HCT116 (cell line): Measurements from ENCODE around the gene CCDC137. TPM values are rescaled to one million over a fixed set of nuclear protein-coding genes. Genes with fewer than 3 reads are reported as not detected.

ENCODE experiments used
- ATAC-seq: fragments of 200-7000 bp; cut with Tn5 transposase; 2 replicates; pipeline ENCODE4 v1.9.1; 2020; ENCODE audit warnings: mild to moderate bottlenecking, moderate library complexity
- BruUV-seq: library from RNA; stranded (reverse); fragments of 400-500 nt; replicated peaks from 2 replicates; lab custom pipeline; 2021; lab: Mats Ljungman, UMichigan
- CTCF ChIA-PET: fragments of 300-600 bp; sonication (Branson Sonifier 250); formaldehyde crosslinking; loops from one replicate; lab custom pipeline; 2021; ENCODE audit warnings: antibody characterized with exemption; lab: Charles Lee
- POLR2A ChIA-PET: fragments of 300-600, 350-600 bp; sonication (Branson Sonifier 250); formaldehyde crosslinking; loops from one replicate; lab custom pipeline; 2021; ENCODE audit warnings: antibody characterized with exemption; lab: Charles Lee
- RAD21 ChIA-PET, 2 experiments: fragments of 300-600 bp; sonication (Branson Sonifier 250); formaldehyde crosslinking; loops; one replicate each; lab custom pipeline; 2023; ENCODE audit warnings: low total read pairs in 2 of 2; ENCODE audit not compliant: uncharacterized antibody in 2 of 2, unreplicated experiment in 2 of 2, low non-redundant PET in 1 of 2; lab: Charles Lee
- DNase-seq: peaks from one replicate; pipeline ENCODE4 v3.0.0-alpha.2; 2010; ENCODE audit warnings: low read depth, low spot score
- H2AFZ ChIP-seq: fragments of 200-600 bp; shearing (Covaris generic), sonication (generic); 2 replicates; pipeline ENCODE4 v1.6.1; 2017; ENCODE audit warnings: low read depth, mixed run types, mixed read lengths, antibody characterized with exemption, low read length; ENCODE audit not compliant: poor library complexity, severe bottlenecking
- H3K27ac ChIP-seq: 2 replicates; pipeline ENCODE4 v1.5.1; 2012; ENCODE audit warnings: low read depth, low read length
- H3K27me3 ChIP-seq: fragments of 200-600 bp; sonication (generic); 2 replicates; pipeline ENCODE4 v1.6.1; 2016; ENCODE audit warnings: mixed run types, low read length, mixed read lengths; ENCODE audit not compliant: insufficient read depth
- H3K36me3 ChIP-seq, 2 experiments: fragments of 200-500 bp in 1 of 2; fragments of 200-600 bp in 1 of 2; sonication (Bioruptor generic) in 1 of 2; sonication (generic) in 1 of 2; 2 replicates each; pipeline versions ENCODE4 v1.5.1 to v1.6.1; 2014 to 2016; ENCODE audit warnings: low read length in 2 of 2, inconsistent platforms in 1 of 2, mixed read lengths in 1 of 2, mixed run types in 1 of 2; ENCODE audit not compliant: insufficient read depth in 2 of 2, control insufficient read depth in 1 of 2
- H3K4me1 ChIP-seq, 2 experiments: fragments of 200-600 bp in 1 of 2; sonication (generic) in 1 of 2; 2 replicates each; pipeline versions ENCODE4 v1.5.1 to v1.6.1; 2012 to 2017; ENCODE audit warnings: low read length in 2 of 2, inconsistent platforms in 1 of 2, mild to moderate bottlenecking in 1 of 2, mixed read lengths in 1 of 2, mixed run types in 1 of 2, moderate library complexity in 1 of 2; ENCODE audit not compliant: insufficient read depth in 2 of 2, control insufficient read depth in 1 of 2
- H3K4me2 ChIP-seq: fragments of 200-600 bp; sonication (generic); 2 replicates; pipeline ENCODE4 v1.6.1; 2017; ENCODE audit warnings: mixed run types, low read length, mixed read lengths
- H3K4me3 ChIP-seq, 2 experiments: fragments of 200-600 bp in 1 of 2; sonication (generic) in 1 of 2; replicated peaks in 1 of 2; 2 replicates each; pipeline ENCODE4 v1.5.1; 2011 to 2016; ENCODE audit warnings: low read length in 2 of 2, control low read depth in 1 of 2, low read depth in 1 of 2, mild to moderate bottlenecking in 1 of 2, mixed read lengths in 1 of 2, mixed run types in 1 of 2
- H3K79me2 ChIP-seq: fragments of 200-600 bp; sonication (generic); 2 replicates; pipeline ENCODE4 v1.6.1; 2017; ENCODE audit warnings: mild to moderate bottlenecking, mixed run types, low read length, moderate library complexity, mixed read lengths; ENCODE audit not compliant: insufficient read depth
- H3K9ac ChIP-seq: fragments of 200-600 bp; sonication (generic); 2 replicates; pipeline ENCODE4 v1.6.1; 2016; ENCODE audit warnings: low read length, mixed read lengths
- H3K9me2 ChIP-seq: fragments of 200-600 bp; sonication (generic), shearing (Covaris generic); 2 replicates; pipeline ENCODE4 v1.6.1; 2017; ENCODE audit warnings: mixed run types, mild to moderate bottlenecking, moderate library complexity; ENCODE audit not compliant: insufficient read depth
- H3K9me3 ChIP-seq, 2 experiments: fragments of 200-500 bp in 1 of 2; fragments of 200-600 bp in 1 of 2; sonication (Bioruptor generic) in 1 of 2; sonication (generic) in 1 of 2; 2 replicates each; pipeline ENCODE4 v1.6.1; 2014 to 2017; ENCODE audit warnings: low read length in 2 of 2, mixed read lengths in 2 of 2, inconsistent platforms in 1 of 2, low read depth in 1 of 2, mild to moderate bottlenecking in 1 of 2, mixed run types in 1 of 2, moderate library complexity in 1 of 2; ENCODE audit not compliant: control insufficient read depth in 1 of 2, insufficient read depth in 1 of 2
- H4K20me1 ChIP-seq: fragments of 200-600 bp; sonication (generic), shearing (Covaris generic); 2 replicates; pipeline ENCODE4 v1.6.1; 2017; ENCODE audit warnings: mixed run types, mild to moderate bottlenecking, moderate library complexity; ENCODE audit not compliant: insufficient read depth
- POLR2AphosphoS5 ChIP-seq: IDR thresholded peaks from 2 replicates; pipeline ENCODE4 v1.6.1; 2011; ENCODE audit warnings: mild to moderate bottlenecking, low read depth, low read length, moderate library complexity
- RAD21 ChIP-seq: IDR thresholded peaks from 2 replicates; pipeline ENCODE4 v1.6.1; 2012; ENCODE audit warnings: low read depth, mild to moderate bottlenecking
- SIN3A ChIP-seq: IDR thresholded peaks from 2 replicates; pipeline ENCODE4 v1.6.1; 2012; ENCODE audit warnings: low read depth
- SRF ChIP-seq: IDR thresholded peaks from 2 replicates; pipeline ENCODE4 v1.6.1; 2012; ENCODE audit warnings: low read depth
- intact Hi-C: fragments of 100-400 bp; cut with micrococcal nuclease; formaldehyde crosslinking; loops from 2 replicates; pipeline ENCODE4 v1.10.0; 2022
- total RNA-seq: library from RNA; stranded (reverse); gene quantifications from one replicate; pipeline ENCODE4 v1.2.1, GENCODE V29; 2021; ENCODE audit not compliant: unreplicated experiment
- TF ChIP-seq, protein P1 (sequence below): IDR thresholded peaks from 2 replicates; pipeline ENCODE4 v1.6.1; 2012

The CCDC137 gene
- total RNA-seq, 1 experiment from 2014 or later = 77.5 TPM

- H3K79me2 ChIP-seq = peaks cover 78% of the 10 kb centered on the region
- no peak for ATAC-seq
- H3K9me2 ChIP-seq = no peaks in the 10 kb centered on the region
- intact Hi-C loops = loop anchor here (10.0 kb wide), 1 partner anchor 141 kb away; the partner anchor contains the start of gene FAAP100
- POLR2A ChIA-PET = no interaction called here
- no peak overlapping the region for H3K9ac ChIP-seq
- peaks cover 0 to 3% of the 10 kb centered on the region in 2 experiments; a peak in 2 of 4 replicates for H3K4me1 ChIP-seq
- no peaks in the 10 kb centered on the region for H4K20me1 ChIP-seq
- H3K4me3 ChIP-seq = no peak overlapping the region
- no TSS peak for BruUV-seq
- H3K27me3 ChIP-seq = no peaks in the 10 kb centered on the region
- H2AFZ ChIP-seq = no peak overlapping the region
- CTCF ChIA-PET = no interaction called here
- no peak for DNase-seq
- TF ChIP-seq RAD21 (no peak), SRF (no peak)
- TF ChIP-seq, all 23 proteins: peak for 0
- RAD21 ChIA-PET = no interaction called here
- Histone ChIP-seq H3K9me3 (no peaks in the 10 kb centered on the region), H3K36me3 (peaks cover 53 to 77% of the 10 kb centered on the region in 2 experiments), H3K4me2 (no peak overlapping the region), H3K27ac (no peak overlapping the region; the same call in 1 of the 2 replicates)
These were observed 29.3 kb downstream of the CCDC137 start for GRCh38 chr17:81695801-81696200.

- Histone ChIP-seq H2AFZ (no peak overlapping the region), H3K9me3 (no peaks in the 10 kb centered on the region), H3K4me2 (no peak overlapping the region), H3K4me1 (peaks cover 3 to 9% of the 10 kb centered on the region in 2 experiments; a peak in 3 of 4 replicates), H3K9ac (no peak overlapping the region), H3K79me2 (peaks cover 84% of the 10 kb centered on the region), H3K9me2 (no peaks in the 10 kb centered on the region), H4K20me1 (no peaks in the 10 kb centered on the region), H3K4me3 (no peak overlapping the region), H3K27ac (peak overlapping the region; percentile 27; the same call in 1 of the 2 replicates), H3K36me3 (peaks cover 54 to 78% of the 10 kb centered on the region in 2 experiments), H3K27me3 (no peaks in the 10 kb centered on the region)
- BruUV-seq = TSS peak; percentile 17
- ATAC-seq = no peak
- DNase-seq = no peak
- intact Hi-C loops = loop anchor here (10.0 kb wide), 1 partner anchor 142 kb away; the partner anchor contains the start of gene FAAP100
- peak; percentile 20 for TF ChIP-seq POLR2AphosphoS5
- TF ChIP-seq, protein P1, sequence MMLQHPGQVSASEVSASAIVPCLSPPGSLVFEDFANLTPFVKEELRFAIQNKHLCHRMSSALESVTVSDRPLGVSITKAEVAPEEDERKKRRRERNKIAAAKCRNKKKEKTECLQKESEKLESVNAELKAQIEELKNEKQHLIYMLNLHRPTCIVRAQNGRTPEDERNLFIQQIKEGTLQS = no peak
- no peak for TF ChIP-seq SIN3A
- POLR2A ChIA-PET = no interaction called here
- CTCF ChIA-PET = no interaction called here
- RAD21 ChIA-PET = no interaction called here
These were observed 29.8 kb downstream of the CCDC137 start for GRCh38 chr17:81696218-81696941.
